GM13977 (cell line): ENCODE data around the gene POR.
A peak's percentile ranks its signal among the peaks of the same experiment; 100 is the strongest.

ENCODE experiments used
- DNase-seq: peaks from one replicate; pipeline ENCODE4 v3.0.0; 2012; ENCODE audit warnings: low spot score
- CTCF ChIP-seq: IDR thresholded peaks from 2 replicates; pipeline ENCODE4 v1.5.1; 2012; ENCODE audit warnings: mild to moderate bottlenecking, control low read depth; ENCODE audit not compliant: insufficient read depth; ENCODE audit errors: extremely low read depth, missing control alignments
- in situ Hi-C: fragments of 300-500 bp; cut with MboI; formaldehyde crosslinking; loops from one replicate; pipeline ENCODE4 v1.12.0; 2022; ENCODE audit warnings: low sequenced_read_pairs, low pct_unique_long_range_greater_than_20kb, mixed read lengths, inconsistent platforms; ENCODE audit not compliant: unreplicated experiment

POR gene

DNA sequence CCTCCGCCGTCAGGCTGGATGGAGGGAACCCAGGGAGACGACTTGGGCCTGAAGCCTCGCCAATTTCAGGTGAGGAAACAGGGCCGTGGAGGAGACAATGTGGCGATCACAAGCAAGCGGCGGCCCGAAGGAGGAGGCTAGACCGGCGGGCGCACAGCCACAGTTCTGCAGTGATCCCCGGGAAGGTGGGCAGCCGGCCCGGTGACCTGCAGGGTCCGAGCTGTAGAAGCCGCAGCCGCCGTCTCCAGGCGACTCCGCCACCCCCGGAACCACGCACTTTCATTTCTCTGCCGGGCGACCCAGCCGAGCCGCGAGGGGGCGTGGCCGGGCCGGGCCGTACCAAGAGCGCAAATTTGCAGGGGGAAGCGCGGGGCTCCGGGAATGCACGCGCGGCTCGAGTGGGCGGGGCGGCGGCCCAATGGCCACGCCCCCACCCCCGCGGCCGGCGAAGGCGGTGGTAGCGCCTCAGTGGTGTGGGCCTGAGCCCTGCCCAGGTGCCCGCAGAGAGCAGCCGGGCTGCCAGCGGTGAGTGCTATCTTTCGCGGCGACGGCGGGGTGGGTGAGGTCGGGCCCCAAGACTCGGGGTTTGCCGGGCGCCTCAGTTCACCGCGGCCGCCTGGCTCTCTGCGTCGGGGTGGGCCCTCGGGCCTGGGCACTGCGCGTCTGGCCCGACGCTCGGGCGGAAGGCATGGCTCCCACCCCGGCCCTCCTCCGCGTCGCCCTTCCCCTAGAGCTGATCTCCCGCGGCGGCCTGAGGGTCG lies at the start of gene POR:
Gene POR, plus strand, starts transcription at position 501 of the 761 bp plus-strand sequence. CDS start 38,847 bp downstream, outside the sequence.
- in situ Hi-C loops: no loop called here
- DNase-seq: peak; percentile 97
- no peak for TF ChIP-seq CTCF

DNA sequence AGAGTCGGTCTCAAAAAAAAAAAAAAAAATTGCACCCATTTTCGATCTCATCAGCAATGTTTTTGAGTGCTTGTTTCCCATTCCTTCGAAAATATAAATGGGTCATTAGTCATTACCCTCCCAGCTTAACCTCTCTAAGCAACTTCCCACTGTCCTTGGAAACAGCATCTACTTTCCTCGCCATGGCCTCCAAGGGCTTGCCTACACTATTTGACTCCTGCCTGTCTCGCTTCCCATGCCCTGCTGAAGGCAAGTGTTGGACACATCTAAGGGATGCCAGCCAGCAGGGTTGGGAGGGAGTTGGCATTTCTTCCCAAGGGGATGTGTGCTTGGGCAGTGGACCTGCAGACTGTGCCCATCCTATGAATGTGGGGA lies 48.9 kb upstream of the POR start:
- TF ChIP-seq CTCF: no peak
- in situ Hi-C loops: loop anchor here (10.0 kb wide), 1 partner anchor 149 kb away; no protein-coding TSS in a partner anchor
- no peak for DNase-seq

- peak; percentile 82 for DNase-seq
- in situ Hi-C loops: loop anchor here (10.0 kb wide), 1 partner anchor 148 kb away; no protein-coding TSS in a partner anchor
- peak; percentile 92 for TF ChIP-seq CTCF
Measured at GRCh38 chr7:75866489-75867389, 48.2 kb upstream of the POR start.

GRCh38 chr7:75867390-75867717 lies 47.6 kb upstream of the POR start:
- in situ Hi-C loops: loop anchor here (10.0 kb wide), 1 partner anchor 147 kb away; no protein-coding TSS in a partner anchor
- DNase-seq: no peak
- TF ChIP-seq CTCF: no peak

- in situ Hi-C loops: loop anchor here (10.0 kb wide), 1 partner anchor 147 kb away; no protein-coding TSS in a partner anchor
- DNase-seq: no peak
- no peak for TF ChIP-seq CTCF
Measured at GRCh38 chr7:75868153-75868552, 46.8 kb upstream of the POR start.

- in situ Hi-C loops: loop anchor here (10.0 kb wide), 1 partner anchor 145 kb away; no protein-coding TSS in a partner anchor
- TF ChIP-seq CTCF: no peak
- no peak for DNase-seq
Measured at GRCh38 chr7:75869776-75870379, 45.1 kb upstream of the POR start.
